Mesendoderm (in vitro differentiated cells): ENCODE data around the gene CNOT10.

Source experiments
- DNase-seq: peaks from one replicate; pipeline ENCODE4 v3.0.0; 2013
- H2AK5ac ChIP-seq: 2 replicates; pipeline ENCODE4 v1.6.1; 2013; ENCODE audit warnings: low read length, inconsistent platforms
- H2BK120ac ChIP-seq: 2 replicates; pipeline ENCODE4 v1.6.1; 2013; ENCODE audit warnings: low read depth, mild to moderate bottlenecking, low read length, moderate library complexity, mixed read lengths
- H2BK15ac ChIP-seq: replicated peaks from 2 replicates; pipeline ENCODE4 v1.6.1; 2013; ENCODE audit warnings: low read depth, mild to moderate bottlenecking, moderate library complexity
- H2BK5ac ChIP-seq: 2 replicates; pipeline ENCODE4 v1.6.1; 2013; ENCODE audit warnings: low read length, inconsistent platforms
- H3K18ac ChIP-seq: 2 replicates; pipeline ENCODE4 v1.6.1; 2013; ENCODE audit warnings: mild to moderate bottlenecking, low read length, mixed read lengths
- H3K23ac ChIP-seq: one replicate; pipeline ENCODE4 v1.6.1; 2013; ENCODE audit warnings: low read length
- H3K27ac ChIP-seq: 2 replicates; pipeline ENCODE4 v1.5.1; 2013; ENCODE audit warnings: low read depth, mild to moderate bottlenecking, inconsistent platforms, low read length, moderate library complexity
- H3K27me3 ChIP-seq: 2 replicates; pipeline ENCODE4 v1.6.1; 2013; ENCODE audit warnings: low read length, control low read depth, mild to moderate bottlenecking, inconsistent platforms; ENCODE audit not compliant: insufficient read depth, poor library complexity
- H3K36me3 ChIP-seq: 2 replicates; pipeline ENCODE4 v1.6.1; 2013; ENCODE audit warnings: low read length, inconsistent platforms; ENCODE audit not compliant: control insufficient read depth, insufficient read depth
- H3K4ac ChIP-seq: one replicate; pipeline ENCODE4 v1.6.1; 2013; ENCODE audit warnings: low read depth, mild to moderate bottlenecking, low read length, moderate library complexity
- H3K4me1 ChIP-seq: 2 replicates; pipeline ENCODE4 v1.6.1; 2013; ENCODE audit warnings: low read depth, low read length, inconsistent platforms; ENCODE audit not compliant: control insufficient read depth
- H3K4me2 ChIP-seq: 2 replicates; pipeline ENCODE4 v1.6.1; 2013; ENCODE audit warnings: low read length
- H3K4me3 ChIP-seq: 2 replicates; pipeline ENCODE4 v1.5.1; 2013; ENCODE audit warnings: mild to moderate bottlenecking, low read length
- H3K56ac ChIP-seq: one replicate; pipeline ENCODE4 v1.6.1; 2013; ENCODE audit warnings: low read length
- H3K79me1 ChIP-seq: 2 replicates; pipeline ENCODE4 v1.6.1; 2013; ENCODE audit warnings: low read length, inconsistent platforms
- H3K79me2 ChIP-seq: 2 replicates; pipeline ENCODE4 v1.6.1; 2013; ENCODE audit warnings: mild to moderate bottlenecking, low read length; ENCODE audit not compliant: control insufficient read depth, insufficient read depth
- H3K9ac ChIP-seq: 2 replicates; pipeline ENCODE4 v1.6.1; 2013; ENCODE audit warnings: low read length, inconsistent platforms
- H4K5ac ChIP-seq: one replicate; pipeline ENCODE4 v1.6.1; 2013; ENCODE audit warnings: low read length
- H4K8ac ChIP-seq: one replicate; pipeline ENCODE4 v1.6.1; 2013; ENCODE audit warnings: low read depth, mild to moderate bottlenecking, control low read depth, low read length, moderate library complexity
- WGBS: extraction: QIAGEN DNeasy Blood & Tissue Kit; methylation state at CpG from one replicate; pipeline ENCODE4 v1.1.7; 2013; ENCODE audit warnings: low lambda C conversion rate, missing lambda C conversion rate; ENCODE audit not compliant: insufficient coverage; ENCODE audit errors: extremely low coverage; 5-methylcytosine and 5-hydroxymethylcytosine counted together

The CNOT10 gene

GRCh38 chr3:32681811-32682210 is 3.2 kb upstream of the CNOT10 start:
- Histone ChIP-seq H3K27ac (no peak overlapping the region), H3K4me3 (no peak overlapping the region), H3K4me2 (no peak overlapping the region), H3K36me3 (no peaks in the 10 kb centered on the region), H3K4ac (no peak overlapping the region), H2BK5ac (no peak overlapping the region), H2BK120ac (no peak overlapping the region), H2AK5ac (no peak overlapping the region), H3K23ac (no peak overlapping the region), H3K79me1 (peaks cover 4% of the 10 kb centered on the region), H4K8ac (no peak overlapping the region), H3K79me2 (peaks cover 10% of the 10 kb centered on the region), H3K4me1 (peaks cover 2% of the 10 kb centered on the region), H3K56ac (no peak overlapping the region), H3K27me3 (no peaks in the 10 kb centered on the region), H2BK15ac (no peak overlapping the region), H4K5ac (no peak overlapping the region), H3K9ac (no peak overlapping the region), H3K18ac (no peak overlapping the region)
- WGBS = no CpG with 5 or more reads among the region's 4 CpGs
- no peak for DNase-seq

GRCh38 chr3:32684029-32684799 is 774 bp upstream of the CNOT10 start:
- Histone ChIP-seq H3K4me1 (peaks cover 2% of the 10 kb centered on the region), H3K27me3 (no peaks in the 10 kb centered on the region), H3K18ac (no peak overlapping the region), H4K5ac (no peak overlapping the region), H2BK120ac (no peak overlapping the region), H4K8ac (no peak overlapping the region), H3K79me2 (peaks cover 20% of the 10 kb centered on the region), H3K27ac (no peak overlapping the region), H3K4me2 (peak overlapping the region; percentile 36), H3K56ac (peak overlapping the region; percentile 26), H2AK5ac (no peak overlapping the region), H2BK15ac (no peak overlapping the region), H3K4me3 (no peak overlapping the region), H3K36me3 (no peaks in the 10 kb centered on the region), H2BK5ac (no peak overlapping the region), H3K79me1 (peaks cover 9% of the 10 kb centered on the region), H3K9ac (peak overlapping the region; percentile 52), H3K4ac (no peak overlapping the region), H3K23ac (no peak overlapping the region)
- DNase-seq = no peak
- WGBS = no CpG with 5 or more reads among the region's 4 CpGs

GRCh38 chr3:32685543-32686185 is 676 bp downstream of the CNOT10 start:
- peaks cover 12% of the 10 kb centered on the region for H3K79me1 ChIP-seq
- peak overlapping the region; percentile 97 for H3K56ac ChIP-seq
- peaks cover 24% of the 10 kb centered on the region for H3K79me2 ChIP-seq
- no peak overlapping the region for H4K5ac ChIP-seq
- H3K23ac ChIP-seq = no peak overlapping the region
- peak overlapping the region; percentile 69 for H2BK5ac ChIP-seq
- H2BK120ac ChIP-seq = no peak overlapping the region
- H3K4me3 ChIP-seq = peak overlapping the region; percentile 81
- H3K27me3 ChIP-seq = no peaks in the 10 kb centered on the region
- H4K8ac ChIP-seq = peak overlapping the region; percentile 39
- peak overlapping the region; percentile 93 for H3K9ac ChIP-seq
- DNase-seq = no peak
- WGBS = no CpG with 5 or more reads among the region's 26 CpGs
- H3K27ac ChIP-seq = peak overlapping the region; percentile 98
- H3K18ac ChIP-seq = peak overlapping the region; percentile 94
- H3K36me3 ChIP-seq = no peaks in the 10 kb centered on the region
- no peak overlapping the region for H2BK15ac ChIP-seq
- H3K4me2 ChIP-seq = peak overlapping the region; percentile 83
- peaks cover 2% of the 10 kb centered on the region for H3K4me1 ChIP-seq
- H2AK5ac ChIP-seq = peak overlapping the region; percentile 35
- H3K4ac ChIP-seq = peak overlapping the region; percentile 77

GRCh38 chr3:32686713-32687112 is 1.7 kb downstream of the CNOT10 start:
- no peak overlapping the region for H2BK5ac ChIP-seq
- peak overlapping the region; percentile 22 for H3K9ac ChIP-seq
- H3K4ac ChIP-seq = no peak overlapping the region
- H3K23ac ChIP-seq = no peak overlapping the region
- H4K5ac ChIP-seq = no peak overlapping the region
- no peak overlapping the region for H2BK15ac ChIP-seq
- H3K18ac ChIP-seq = no peak overlapping the region
- no peak overlapping the region for H2BK120ac ChIP-seq
- H3K56ac ChIP-seq = peak overlapping the region; percentile 49
- no peaks in the 10 kb centered on the region for H3K27me3 ChIP-seq
- no peak overlapping the region for H4K8ac ChIP-seq
- H3K4me2 ChIP-seq = peak overlapping the region; percentile 12
- H3K79me2 ChIP-seq = peaks cover 24% of the 10 kb centered on the region
- no peak overlapping the region for H3K27ac ChIP-seq
- H3K4me1 ChIP-seq = peaks cover 2% of the 10 kb centered on the region
- DNase-seq = no peak
- no peak overlapping the region for H2AK5ac ChIP-seq
- H3K36me3 ChIP-seq = no peaks in the 10 kb centered on the region
- no peak overlapping the region for H3K4me3 ChIP-seq
- no CpG with 5 or more reads among the region's 3 CpGs for WGBS
- H3K79me1 ChIP-seq = peaks cover 12% of the 10 kb centered on the region

- H3K18ac ChIP-seq = no peak overlapping the region
- no peak for DNase-seq
- no peak overlapping the region for H4K8ac ChIP-seq
- no peak overlapping the region for H2BK15ac ChIP-seq
- WGBS = no CpG with 5 or more reads among the region's 4 CpGs
- H3K79me2 ChIP-seq = peaks cover 13% of the 10 kb centered on the region
- H3K4me3 ChIP-seq = no peak overlapping the region
- peaks cover 7% of the 10 kb centered on the region for H3K79me1 ChIP-seq
- H3K23ac ChIP-seq = no peak overlapping the region
- H3K36me3 ChIP-seq = no peaks in the 10 kb centered on the region
- H2BK120ac ChIP-seq = no peak overlapping the region
- no peaks in the 10 kb centered on the region for H3K27me3 ChIP-seq
- H3K4me1 ChIP-seq = no peaks in the 10 kb centered on the region
- H3K4me2 ChIP-seq = no peak overlapping the region
- H4K5ac ChIP-seq = no peak overlapping the region
- H3K27ac ChIP-seq = no peak overlapping the region
- H2BK5ac ChIP-seq = no peak overlapping the region
- H2AK5ac ChIP-seq = no peak overlapping the region
- H3K9ac ChIP-seq = no peak overlapping the region
- H3K56ac ChIP-seq = no peak overlapping the region
- H3K4ac ChIP-seq = no peak overlapping the region
Measured at GRCh38 chr3:32691847-32692246, 6.9 kb downstream of the CNOT10 start.
